Activated naive CD4-positive, alpha-beta T cell treated with anti-CD3 and anti-CD28 coated beads, Interleukin-2, amount 10 ng/mL, durations not matched to agents 7 days and 5 days (primary cell): ENCODE measurements around the gene GLOD4.

Experiments used
- CTCF ChIA-PET: fragments of 350-600 bp; sonication (Branson Sonifier 250); formaldehyde crosslinking; loops from one replicate; lab custom pipeline; 2021; ENCODE audit warnings: antibody characterized with exemption; lab: Charles Lee
- DNase-seq: peaks from one replicate; pipeline ENCODE4 v3.0.0-alpha.2; 2020
- H3K27ac Mint-ChIP-seq: one replicate; pipeline ENCODE4 v1.8.0; 2021; ENCODE audit warnings: mild to moderate bottlenecking, moderate library complexity, mixed read lengths
- H3K27me3 Mint-ChIP-seq: one replicate; pipeline ENCODE4 v1.8.0; 2021; ENCODE audit warnings: mild to moderate bottlenecking, mixed read lengths
- H3K36me3 Mint-ChIP-seq: one replicate; pipeline ENCODE4 v1.8.0; 2021; ENCODE audit warnings: mixed read lengths
- H3K4me1 Mint-ChIP-seq: one replicate; pipeline ENCODE4 v1.8.0; 2021; ENCODE audit warnings: mixed read lengths
- H3K4me3 Mint-ChIP-seq: one replicate; pipeline ENCODE4 v1.8.0; 2021; ENCODE audit warnings: mild to moderate bottlenecking, moderate library complexity, mixed read lengths
- H3K9me3 Mint-ChIP-seq: one replicate; pipeline ENCODE4 v1.8.0; 2021; ENCODE audit warnings: mixed read lengths

GLOD4 gene

DNA sequence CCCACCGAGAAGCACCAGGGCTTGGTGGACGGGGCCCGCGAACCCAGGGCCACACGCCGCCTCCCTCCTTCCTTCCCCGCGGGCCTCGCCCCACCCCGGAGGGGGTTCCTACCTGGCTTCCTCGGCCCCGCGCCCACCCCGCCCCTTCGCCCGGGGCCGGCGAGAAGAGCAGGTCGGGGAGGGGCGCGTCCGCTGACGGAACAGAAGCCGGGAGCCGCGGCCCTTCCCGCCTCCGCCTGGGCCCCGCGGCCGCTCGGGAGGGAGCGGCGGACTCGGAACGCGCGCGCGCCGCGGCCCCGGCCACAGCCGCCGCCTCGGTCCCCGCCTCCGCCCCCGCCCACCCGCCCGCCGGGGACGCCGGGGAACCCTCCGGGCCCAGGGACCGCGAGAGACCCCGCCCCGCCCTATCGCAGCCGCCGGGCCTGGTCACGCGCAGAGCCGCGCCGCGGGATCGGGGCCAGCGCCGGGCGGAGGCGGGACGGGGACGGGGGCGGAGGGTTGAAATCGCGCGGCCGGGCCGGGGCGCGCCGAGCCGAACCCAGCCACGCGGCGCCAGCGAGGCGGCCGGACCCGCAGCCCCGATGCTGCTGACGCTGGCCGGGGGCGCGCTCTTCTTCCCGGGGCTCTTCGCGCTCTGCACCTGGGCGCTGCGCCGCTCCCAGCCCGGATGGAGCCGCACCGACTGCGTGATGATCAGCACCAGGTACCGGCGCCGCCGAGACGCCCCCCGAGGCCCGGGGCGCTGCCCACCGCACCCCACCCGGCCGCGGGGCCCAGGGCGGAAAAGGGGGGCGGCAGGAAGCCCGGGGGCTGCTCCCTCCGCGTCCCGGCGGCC lies 49.8 kb downstream of the GLOD4 start, which contains the start of gene TLCD3A:
TSS of gene TLCD3A (plus strand) at position 530 of the 835 bp plus-strand sequence. CDS start at position 582, 52 bp downstream.
- Mint-ChIP-seq H3K27ac (peak within 1 kb of the TSS; percentile 77), H3K4me1 (peaks cover 22% of the 10 kb centered on the region), H3K9me3 (no peaks in the 10 kb centered on the region), H3K36me3 (peaks cover 27% of the 10 kb centered on the region), H3K27me3 (peaks cover 29% of the 10 kb centered on the region), H3K4me3 (peak within 1 kb of the TSS; percentile 85)
- CTCF ChIA-PET, result no interaction called here
- peak; percentile 74 for DNase-seq

DNA sequence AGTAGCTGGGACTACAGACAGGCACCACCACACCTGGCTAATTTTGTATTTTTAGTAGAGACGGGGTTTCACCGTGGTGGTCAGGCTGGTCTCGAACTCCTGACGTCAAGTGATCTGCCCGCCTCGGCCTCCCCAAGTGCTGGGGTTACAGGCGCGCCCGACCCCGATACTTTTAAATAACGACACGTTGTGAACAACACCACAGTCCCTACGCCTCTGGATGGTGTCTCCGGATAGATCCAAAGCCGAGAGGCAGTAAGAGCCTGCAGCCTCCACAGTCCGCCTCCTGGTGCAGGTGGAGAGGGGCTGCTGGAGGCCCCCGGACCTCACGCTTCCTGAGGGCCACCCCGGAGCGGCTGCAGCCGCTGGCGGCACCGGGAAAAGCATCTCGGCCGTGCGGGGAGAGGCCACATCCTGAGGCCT lies 50.4 kb downstream of the GLOD4 start:
- Mint-ChIP-seq H3K4me1 (peaks cover 22% of the 10 kb centered on the region), H3K27me3 (peaks cover 32% of the 10 kb centered on the region), H3K9me3 (no peaks in the 10 kb centered on the region), H3K36me3 (peaks cover 25% of the 10 kb centered on the region), H3K4me3 (peak overlapping the region; percentile 72), H3K27ac (no peak overlapping the region)
- DNase-seq, result no peak
- CTCF ChIA-PET, result no interaction called here

DNA sequence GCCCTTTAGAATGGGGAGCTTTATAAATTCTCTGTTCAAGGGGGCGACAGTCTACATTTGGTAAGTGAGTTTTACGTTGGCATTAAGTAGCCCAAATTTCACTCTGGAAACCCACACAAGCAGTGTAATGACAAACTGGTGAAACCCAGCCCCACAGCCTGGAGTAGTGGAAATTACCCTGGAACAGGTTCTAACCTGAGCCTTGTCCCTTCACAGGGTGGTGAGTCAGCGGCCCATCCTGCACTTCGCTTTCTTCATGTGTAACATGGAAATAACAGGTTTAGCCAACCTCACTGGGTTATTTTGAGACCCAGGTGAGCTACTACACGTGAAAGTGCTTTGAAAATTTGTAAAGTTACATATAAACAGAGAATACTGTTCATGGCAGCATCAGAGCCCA lies 53.2 kb downstream of the GLOD4 start:
- Mint-ChIP-seq H3K27ac (no peak overlapping the region), H3K27me3 (peaks cover 34% of the 10 kb centered on the region), H3K36me3 (peaks cover 9% of the 10 kb centered on the region), H3K4me1 (peaks cover 16% of the 10 kb centered on the region), H3K9me3 (no peaks in the 10 kb centered on the region), H3K4me3 (no peak overlapping the region)
- CTCF ChIA-PET, result no interaction called here
- no peak for DNase-seq

DNA sequence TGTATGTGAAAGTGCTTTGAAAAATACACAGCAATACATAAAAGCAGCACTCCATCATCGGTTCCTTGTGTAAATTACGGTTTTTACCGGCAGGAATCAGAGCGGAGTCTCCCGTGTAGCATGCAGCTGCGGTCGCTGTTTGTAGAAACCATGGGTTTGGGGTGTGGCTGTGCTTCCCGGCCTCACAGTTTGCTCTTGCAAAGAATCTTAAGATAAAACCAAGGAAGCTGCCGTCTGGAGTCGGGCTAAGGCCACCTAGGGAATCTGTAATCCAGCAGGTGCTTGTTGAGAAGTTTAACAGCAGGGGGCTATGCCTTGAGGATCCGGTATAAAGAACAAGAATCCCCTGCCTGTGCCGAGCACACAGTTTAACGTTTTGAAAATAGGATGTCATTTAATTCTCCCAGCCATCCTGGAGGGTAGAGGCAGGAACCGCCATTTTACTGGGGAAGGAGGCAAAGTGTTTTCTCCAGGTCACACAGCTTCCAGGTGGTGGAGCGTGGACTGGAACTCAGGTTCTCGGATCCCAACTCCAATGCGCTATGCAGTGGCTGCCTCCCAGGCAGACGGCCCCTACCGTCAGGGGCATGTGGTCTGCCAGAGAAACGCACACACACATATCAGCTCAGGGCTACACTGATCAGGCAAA lies 55.7 kb downstream of the GLOD4 start:
- Mint-ChIP-seq H3K36me3 (no peaks in the 10 kb centered on the region), H3K4me3 (no peak overlapping the region), H3K4me1 (peaks cover 4% of the 10 kb centered on the region), H3K27me3 (peaks cover 22% of the 10 kb centered on the region), H3K9me3 (no peaks in the 10 kb centered on the region), H3K27ac (no peak overlapping the region)
- CTCF ChIA-PET, result no interaction called here
- DNase-seq, result no peak

DNA sequence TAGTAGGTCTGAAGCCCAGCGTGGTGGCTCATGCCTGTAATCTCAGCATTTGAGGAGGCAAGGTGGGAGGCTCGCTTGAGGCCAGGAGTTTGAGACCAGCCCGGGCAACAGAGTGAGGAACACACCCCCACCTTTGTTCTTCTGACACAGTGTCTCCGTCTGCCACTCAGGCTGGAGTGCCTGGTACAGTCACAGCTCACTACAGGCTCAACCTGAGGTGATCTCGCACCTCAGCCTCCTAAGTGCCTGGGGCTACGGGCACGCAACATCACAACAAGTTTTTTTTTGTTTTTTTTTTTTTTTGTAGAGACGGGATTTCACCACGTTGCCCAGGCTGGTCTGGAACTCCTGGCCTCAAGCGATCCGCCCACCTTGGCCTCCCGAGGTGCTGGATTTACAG lies 56.3 kb downstream of the GLOD4 start:
- no peak overlapping the region for H3K4me3 Mint-ChIP-seq
- peaks cover 22% of the 10 kb centered on the region for H3K27me3 Mint-ChIP-seq
- no peaks in the 10 kb centered on the region for H3K9me3 Mint-ChIP-seq
- CTCF ChIA-PET, result no interaction called here
- no peak overlapping the region for H3K27ac Mint-ChIP-seq
- peaks cover under 1% of the 10 kb centered on the region for H3K4me1 Mint-ChIP-seq
- no peak for DNase-seq
- H3K36me3 Mint-ChIP-seq, result no peaks in the 10 kb centered on the region

DNA sequence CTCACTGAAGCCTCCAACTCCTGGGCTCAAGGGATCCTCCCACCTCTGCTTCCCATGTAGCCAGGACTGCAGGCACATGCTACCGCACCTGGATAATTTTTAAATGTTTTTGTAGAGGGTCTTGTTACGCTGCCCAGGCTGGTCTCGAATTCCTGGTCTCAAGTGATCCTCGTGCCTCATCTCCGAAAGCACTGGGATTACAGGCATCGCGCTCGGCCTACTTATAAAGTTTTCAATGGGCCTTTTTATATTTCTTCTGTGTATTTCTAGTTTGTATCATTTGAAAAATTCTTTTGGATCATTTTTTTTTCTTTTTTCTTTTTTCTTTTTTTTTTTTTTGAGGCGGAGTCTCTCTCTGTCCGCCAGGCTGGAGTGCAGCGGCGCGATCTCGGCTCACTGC lies 57.0 kb downstream of the GLOD4 start:
- no peak overlapping the region for H3K4me3 Mint-ChIP-seq
- CTCF ChIA-PET, result no interaction called here
- no peak for DNase-seq
- no peaks in the 10 kb centered on the region for H3K9me3 Mint-ChIP-seq
- peaks cover 22% of the 10 kb centered on the region for H3K27me3 Mint-ChIP-seq
- no peak overlapping the region for H3K27ac Mint-ChIP-seq
- H3K4me1 Mint-ChIP-seq, result no peaks in the 10 kb centered on the region
- H3K36me3 Mint-ChIP-seq, result no peaks in the 10 kb centered on the region

DNA sequence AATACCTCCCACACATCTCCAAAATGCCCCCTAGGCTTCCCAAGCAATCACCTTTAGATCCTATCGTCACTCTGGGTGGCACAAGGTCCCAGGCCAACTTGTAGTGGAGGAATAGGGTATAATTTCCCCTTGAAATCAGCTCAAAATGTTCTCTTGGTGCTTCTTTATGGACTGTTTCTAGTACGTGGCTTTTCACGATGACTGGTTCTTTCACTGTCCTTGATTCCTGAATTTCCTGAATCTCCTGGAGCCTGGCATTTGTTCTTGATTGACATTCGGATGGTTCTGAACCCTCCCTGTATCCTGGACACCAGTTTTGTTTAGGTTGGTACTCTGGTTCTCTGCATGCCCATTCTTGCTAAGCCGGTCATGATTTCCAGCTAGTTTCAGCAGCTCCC lies 60.5 kb downstream of the GLOD4 start:
- no peaks in the 10 kb centered on the region for H3K9me3 Mint-ChIP-seq
- H3K27me3 Mint-ChIP-seq, result peaks cover 26% of the 10 kb centered on the region
- H3K36me3 Mint-ChIP-seq, result no peaks in the 10 kb centered on the region
- CTCF ChIA-PET, result no interaction called here
- no peaks in the 10 kb centered on the region for H3K4me1 Mint-ChIP-seq
- no peak overlapping the region for H3K4me3 Mint-ChIP-seq
- no peak overlapping the region for H3K27ac Mint-ChIP-seq
- no peak for DNase-seq

DNA sequence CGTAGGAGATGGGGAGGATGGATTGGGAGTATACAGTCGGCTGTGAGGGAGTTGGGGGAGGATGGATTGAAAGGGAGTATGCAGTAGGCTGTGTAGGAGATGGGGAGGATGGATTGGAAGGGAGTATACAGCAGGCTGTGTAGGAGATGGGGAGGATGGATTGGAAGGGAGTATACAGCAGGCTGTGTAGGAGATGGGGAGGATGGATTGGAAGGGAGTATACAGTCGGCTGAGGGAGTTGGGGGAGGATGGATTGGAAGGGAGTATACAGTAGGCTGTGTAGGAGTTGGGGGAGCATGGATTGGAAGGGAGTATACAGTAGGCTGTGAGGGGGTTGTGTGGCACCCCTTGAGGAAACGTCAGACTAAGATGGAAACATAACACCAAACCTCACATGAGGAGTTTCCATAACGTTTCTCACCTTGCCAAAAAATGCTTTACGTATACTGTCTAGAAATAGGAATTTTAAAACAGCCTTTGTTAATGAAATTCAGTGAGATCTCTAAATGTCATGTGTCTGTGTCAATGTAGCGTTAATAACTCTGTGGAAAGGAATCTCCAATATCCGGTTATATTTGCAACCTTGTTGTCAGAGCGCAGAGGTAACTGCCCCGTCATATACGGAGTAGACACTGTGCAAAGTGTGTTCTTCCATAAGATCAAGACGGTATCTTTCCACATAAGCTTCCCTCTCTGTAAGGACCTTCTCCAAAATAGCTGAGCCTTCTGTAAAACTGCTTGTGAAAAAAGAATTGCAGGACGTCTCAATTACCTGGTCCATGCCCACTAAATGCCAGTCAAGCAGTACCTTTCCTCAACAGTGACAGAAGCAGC lies 61.2 kb downstream of the GLOD4 start:
- no peaks in the 10 kb centered on the region for H3K9me3 Mint-ChIP-seq
- H3K27ac Mint-ChIP-seq, result no peak overlapping the region
- H3K4me3 Mint-ChIP-seq, result no peak overlapping the region
- no peaks in the 10 kb centered on the region for H3K36me3 Mint-ChIP-seq
- H3K4me1 Mint-ChIP-seq, result no peaks in the 10 kb centered on the region
- H3K27me3 Mint-ChIP-seq, result peaks cover 25% of the 10 kb centered on the region
- no peak for DNase-seq
- CTCF ChIA-PET, result no interaction called here

DNA sequence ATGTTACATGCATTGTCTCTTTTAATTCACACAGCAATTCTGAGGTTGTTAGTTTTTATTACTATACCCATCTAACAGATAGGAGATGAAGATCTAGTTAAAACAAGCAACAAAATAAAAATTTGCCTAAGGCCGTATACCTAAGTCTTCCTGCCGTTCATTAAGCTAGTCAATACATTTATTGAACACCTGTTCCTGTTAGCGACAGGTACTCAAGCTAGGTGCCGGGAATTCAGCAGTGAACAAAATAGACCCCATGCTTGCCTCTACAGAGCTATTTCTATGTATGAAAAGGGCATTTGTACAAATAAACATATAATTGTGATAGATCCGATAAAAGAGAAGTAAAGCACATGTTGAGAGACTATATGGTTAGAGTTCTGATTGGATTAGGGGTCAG lies 64.0 kb downstream of the GLOD4 start:
- peaks cover 6% of the 10 kb centered on the region for H3K36me3 Mint-ChIP-seq
- CTCF ChIA-PET, result interaction anchor here (0.7 to 1.1 kb wide), 2 partner anchors 19 to 544 kb away, joined by 3 read pairs; no protein-coding TSS in a partner anchor
- peaks cover 15% of the 10 kb centered on the region for H3K4me1 Mint-ChIP-seq

More for the DNA sequence above, 64.0 kb downstream of the GLOD4 start:
- Mint-ChIP-seq H3K27ac (no peak overlapping the region), H3K9me3 (no peaks in the 10 kb centered on the region), H3K4me3 (no peak overlapping the region), H3K27me3 (peaks cover 25% of the 10 kb centered on the region)
- DNase-seq, result no peak
